Right lobe of liver (tissue), 6 donors: ENCODE measurements around the gene KIFC1. TPM values are rescaled to one million over a fixed set of nuclear protein-coding genes. Genes with fewer than 3 reads are reported as not detected.
A peak's percentile ranks its signal among the peaks of the same experiment; 100 is the strongest.
"Not testable (repeated sequence)": the region's sequence is repeated elsewhere in the genome, so short reads cannot be mapped to it uniquely, and the experiment has no call there.

ENCODE experiments used
- ATAC-seq, 4 donors: fragments of 200-7000 bp; cut with Tn5 transposase; one replicate each; pipeline ENCODE4 v1.9.1; 2020; ENCODE audit warnings: mild to moderate bottlenecking in 4 of 4, moderate library complexity in 4 of 4
- DNase-seq, 3 donors: peaks; one replicate each; pipeline ENCODE4 v3.0.0-alpha.2; 2020
- H3K27ac ChIP-seq, 3 donors: fragments of 200-600 bp; one replicate each; pipeline ENCODE4 v1.8.0; 2022
- H3K27me3 ChIP-seq, 2 donors: fragments of 200-600 bp; one replicate each; pipeline ENCODE4 v1.8.0; 2022
- H3K36me3 ChIP-seq, 4 donors: fragments of 200-600 bp; sonication (generic) in 1 of 4; one replicate each; pipeline versions ENCODE4 v1.5.1 to v1.8.0; 2017 to 2022; ENCODE audit warnings: control low read depth in 1 of 4
- H3K4me1 ChIP-seq, 4 donors: fragments of 200-600 bp; sonication (generic) in 1 of 4; one replicate each; pipeline versions ENCODE4 v1.5.1 to v1.8.0; 2017 to 2022; ENCODE audit warnings: control low read depth in 1 of 4
- H3K4me3 ChIP-seq, 3 donors: fragments of 200-600 bp; one replicate each; pipeline ENCODE4 v1.8.0; 2022
- H3K9me3 ChIP-seq, 4 donors: fragments of 200-600 bp; sonication (generic) in 1 of 4; one replicate each; pipeline versions ENCODE4 v1.5.1 to v1.8.0; 2017 to 2022; ENCODE audit warnings: control low read depth in 1 of 4
- POLR2A ChIP-seq: fragments of 450-650 bp; IDR thresholded peaks from one replicate; pipeline ENCODE4 v1.6.1; 2017; ENCODE audit warnings: antibody characterized with exemption, mild to moderate bottlenecking
- WGBS: methylation state at CpG from one replicate; pipeline ENCODE4 v1.1.6; 2018; ENCODE audit warnings: low coverage, low lambda C conversion rate; ENCODE audit not compliant: insufficient coverage; ENCODE audit errors: missing lambda C conversion rate; 5-methylcytosine and 5-hydroxymethylcytosine counted together
- intact Hi-C, 2 donors: fragments of 100-400 bp; cut with DNase I; formaldehyde crosslinking; loops; one replicate each; pipeline versions ENCODE4 v1.11.2 to v1.14.1; 2022
- total RNA-seq, 6 experiments: library from RNA; depleted of rRNA in 2 of 6; stranded (reverse); fragments of >200 nt in 2 of 6; fragmentation: NEBNext Ultra II Directional in 3 of 6; extraction: Animal tissue kit (Norgen Biotek cat#: 25700) in 3 of 6; gene quantifications; one replicate each; pipeline versions ENCODE4 v1.1.0 to v1.2.4, GENCODE V29; 2016 to 2023
- TF ChIP-seq, protein P1 (sequence below), 4 donors: fragments of 200-600 bp in 3 of 4; fragments of 450-650 bp in 1 of 4; IDR thresholded peaks; one replicate each; pipeline versions ENCODE4 v1.5.1 to v1.8.0; 2016 to 2022; ENCODE audit warnings: antibody characterized with exemption in 4 of 4, mild to moderate bottlenecking in 2 of 4
- donor health status: DM: no; HTN: yes; CAD: no.
- donor health status: DM: no; HTN: no; CAD: no.
- donor health status: DM: no; HTN: no; CAD: no.
- donor health status: DM: no; HTN: yes; CAD: no.
- donor health status: DM: no; HTN: yes; CAD: no.

KIFC1 gene
- total RNA-seq, 6 experiments from 2014 or later: 0.29 to 4.4 (median 1.3) TPM; not detected in 1

DNA sequence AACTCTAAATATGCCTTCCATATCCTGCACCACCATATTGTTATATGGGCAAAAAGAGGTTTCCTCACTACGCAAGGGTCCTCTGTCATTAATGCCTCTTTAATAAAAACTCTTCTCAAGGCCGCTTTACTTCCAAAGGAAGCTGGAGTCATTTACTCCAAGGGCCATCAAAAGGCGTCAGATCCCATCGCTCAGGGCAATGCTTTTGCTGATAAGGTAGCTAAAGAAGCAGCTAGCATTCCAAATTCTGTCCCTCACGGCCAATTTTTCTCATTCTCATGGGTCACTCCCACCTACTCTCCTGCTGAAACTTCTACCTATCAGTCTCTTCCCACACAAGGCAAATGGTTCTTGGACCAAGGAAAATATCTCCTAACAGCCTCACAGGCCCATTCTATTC, 43.8 kb upstream of the KIFC1 start:
- Histone ChIP-seq H3K27ac (no peak overlapping the region), H3K27me3 (no peaks in the 10 kb centered on the region), H3K4me1 (no peaks in the 10 kb centered on the region), H3K4me3 (no peak overlapping the region), H3K9me3 (no peaks in the 10 kb centered on the region), H3K36me3 (no peaks in the 10 kb centered on the region)
- ATAC-seq: no peak
- 89% methylated on average over 4 of the region's 5 CpGs for WGBS
- TF ChIP-seq, protein P1, sequence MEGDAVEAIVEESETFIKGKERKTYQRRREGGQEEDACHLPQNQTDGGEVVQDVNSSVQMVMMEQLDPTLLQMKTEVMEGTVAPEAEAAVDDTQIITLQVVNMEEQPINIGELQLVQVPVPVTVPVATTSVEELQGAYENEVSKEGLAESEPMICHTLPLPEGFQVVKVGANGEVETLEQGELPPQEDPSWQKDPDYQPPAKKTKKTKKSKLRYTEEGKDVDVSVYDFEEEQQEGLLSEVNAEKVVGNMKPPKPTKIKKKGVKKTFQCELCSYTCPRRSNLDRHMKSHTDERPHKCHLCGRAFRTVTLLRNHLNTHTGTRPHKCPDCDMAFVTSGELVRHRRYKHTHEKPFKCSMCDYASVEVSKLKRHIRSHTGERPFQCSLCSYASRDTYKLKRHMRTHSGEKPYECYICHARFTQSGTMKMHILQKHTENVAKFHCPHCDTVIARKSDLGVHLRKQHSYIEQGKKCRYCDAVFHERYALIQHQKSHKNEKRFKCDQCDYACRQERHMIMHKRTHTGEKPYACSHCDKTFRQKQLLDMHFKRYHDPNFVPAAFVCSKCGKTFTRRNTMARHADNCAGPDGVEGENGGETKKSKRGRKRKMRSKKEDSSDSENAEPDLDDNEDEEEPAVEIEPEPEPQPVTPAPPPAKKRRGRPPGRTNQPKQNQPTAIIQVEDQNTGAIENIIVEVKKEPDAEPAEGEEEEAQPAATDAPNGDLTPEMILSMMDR (IDR thresholded peaks at IDR 0.05): no peak
- TF ChIP-seq POLR2A: no peak
- intact Hi-C loops: no loop called here
- DNase-seq: no peak

DNA sequence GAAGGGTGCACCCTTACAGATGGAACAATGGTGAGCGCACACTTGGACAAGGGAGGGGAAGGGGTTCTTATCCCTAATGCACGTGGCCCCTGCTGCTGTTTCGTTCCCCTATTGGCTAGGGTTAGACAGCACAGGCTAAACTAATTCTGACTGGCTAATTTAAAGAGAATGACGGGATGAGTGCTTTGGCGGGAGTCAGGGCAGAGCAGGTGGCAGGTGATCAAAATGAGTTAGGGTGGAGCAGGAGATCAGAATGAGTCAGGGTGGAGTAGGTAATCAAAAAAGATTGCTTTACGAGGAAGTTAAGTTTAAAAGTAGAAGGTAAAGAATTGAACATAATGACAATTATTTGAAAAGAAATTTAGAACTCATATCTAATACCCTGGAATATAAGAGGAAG, 35.8 kb upstream of the KIFC1 start:
- H3K36me3 ChIP-seq, H3K4me3 ChIP-seq, H3K27me3 ChIP-seq, H3K4me1 ChIP-seq, ATAC-seq, DNase-seq, H3K27ac ChIP-seq, H3K9me3 ChIP-seq, intact Hi-C loops: not testable (repeated sequence)
- WGBS: 83% methylated on average over 6 of the region's 6 CpGs

DNA sequence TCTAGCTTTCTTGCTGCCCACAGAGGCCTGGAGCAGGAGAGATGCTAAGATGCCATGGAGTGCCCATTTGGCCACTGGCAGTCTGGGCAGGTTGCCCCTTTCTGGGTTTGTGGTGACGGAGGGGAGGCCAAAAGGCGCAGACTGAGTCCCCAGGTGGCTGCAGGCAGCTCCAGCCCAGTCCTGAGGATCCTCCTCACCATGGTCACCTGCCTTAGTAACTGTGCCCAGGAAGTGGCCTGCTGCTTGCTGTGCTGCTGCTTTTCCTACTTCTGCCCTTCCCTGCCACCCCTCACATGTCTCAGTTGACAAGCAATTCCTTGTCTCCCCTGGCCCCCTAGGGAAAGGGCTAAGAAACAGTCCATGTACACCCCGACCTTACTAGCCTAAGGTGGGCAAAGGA, 35.3 kb upstream of the KIFC1 start:
- no peaks in the 10 kb centered on the region for H3K4me1 ChIP-seq
- intact Hi-C loops: no loop called here
- no peaks in the 10 kb centered on the region for H3K9me3 ChIP-seq
- no peak for TF ChIP-seq POLR2A
- no peak overlapping the region for H3K4me3 ChIP-seq
- no peaks in the 10 kb centered on the region for H3K27me3 ChIP-seq
- DNase-seq: no peak
- 75% methylated on average over 1 of the region's 3 CpGs for WGBS
- no peak overlapping the region for H3K27ac ChIP-seq
- no peaks in the 10 kb centered on the region for H3K36me3 ChIP-seq
- no peak for ATAC-seq

DNA sequence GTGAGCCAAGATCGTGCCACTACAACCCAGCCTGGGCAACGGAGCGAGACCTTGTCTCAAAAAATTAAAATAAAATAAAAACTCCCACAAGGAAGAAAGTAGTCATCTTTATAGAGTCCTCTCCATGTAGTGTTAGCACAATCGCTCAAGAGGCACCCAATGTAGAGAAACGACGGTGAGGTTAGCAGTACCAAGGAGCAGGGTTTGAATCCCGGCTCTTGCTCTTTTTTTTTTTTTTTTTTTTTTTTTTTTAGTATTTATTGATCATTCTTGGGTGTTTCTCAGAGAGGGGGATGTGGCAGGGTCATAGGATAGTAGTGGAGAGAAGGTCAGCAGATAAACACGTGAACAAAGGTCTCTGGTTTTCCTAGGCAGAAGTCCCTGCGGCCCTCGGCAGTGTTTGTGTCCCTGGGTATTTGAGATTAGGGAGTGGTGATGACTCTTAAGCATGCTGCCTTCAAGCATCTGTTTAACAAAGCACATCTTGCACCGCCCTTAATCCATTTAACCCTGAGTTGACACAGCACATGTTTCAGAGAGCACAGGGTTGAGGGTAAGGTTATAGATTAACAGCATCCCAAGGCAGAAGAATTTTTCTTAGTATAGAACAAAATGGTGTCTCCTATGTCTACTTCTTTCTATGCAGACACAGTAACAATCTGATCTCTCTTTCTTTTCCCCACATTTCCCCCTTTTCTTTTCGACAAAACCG, 34.3 kb upstream of the KIFC1 start:
- ATAC-seq, H3K4me3 ChIP-seq, H3K4me1 ChIP-seq, H3K27ac ChIP-seq, DNase-seq, H3K9me3 ChIP-seq, H3K36me3 ChIP-seq, H3K27me3 ChIP-seq, intact Hi-C loops: not testable (repeated sequence)
- WGBS: 41% methylated on average over 8 of the region's 13 CpGs

DNA sequence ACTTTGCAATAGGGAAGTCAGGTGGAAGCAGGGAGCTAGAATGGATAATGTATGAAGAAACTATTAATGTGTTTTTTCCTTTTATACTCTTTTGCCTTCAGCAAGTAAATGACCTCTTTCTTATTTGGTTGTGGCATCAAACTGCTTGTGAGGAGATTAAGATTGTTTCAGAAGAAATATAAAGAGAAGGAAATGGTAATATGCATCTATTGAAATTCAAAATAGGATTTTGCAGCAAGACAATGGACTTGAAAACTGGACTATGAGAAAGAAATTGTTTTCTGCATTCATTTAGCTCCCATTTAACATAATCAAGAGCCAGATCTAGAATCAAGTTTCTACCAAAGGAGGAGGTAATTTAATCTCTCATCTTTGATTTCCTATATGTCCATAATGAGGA, 32.3 kb upstream of the KIFC1 start:
- no peak for ATAC-seq
- Histone ChIP-seq H3K27ac (no peak overlapping the region), H3K9me3 (no peaks in the 10 kb centered on the region), H3K27me3 (no peaks in the 10 kb centered on the region), H3K4me3 (no peak overlapping the region), H3K36me3 (no peaks in the 10 kb centered on the region), H3K4me1 (no peaks in the 10 kb centered on the region)
- no peak for TF ChIP-seq POLR2A
- TF ChIP-seq, protein P1 (IDR thresholded peaks at IDR 0.05): no peak
- no peak for DNase-seq
- intact Hi-C loops: no loop called here

DNA sequence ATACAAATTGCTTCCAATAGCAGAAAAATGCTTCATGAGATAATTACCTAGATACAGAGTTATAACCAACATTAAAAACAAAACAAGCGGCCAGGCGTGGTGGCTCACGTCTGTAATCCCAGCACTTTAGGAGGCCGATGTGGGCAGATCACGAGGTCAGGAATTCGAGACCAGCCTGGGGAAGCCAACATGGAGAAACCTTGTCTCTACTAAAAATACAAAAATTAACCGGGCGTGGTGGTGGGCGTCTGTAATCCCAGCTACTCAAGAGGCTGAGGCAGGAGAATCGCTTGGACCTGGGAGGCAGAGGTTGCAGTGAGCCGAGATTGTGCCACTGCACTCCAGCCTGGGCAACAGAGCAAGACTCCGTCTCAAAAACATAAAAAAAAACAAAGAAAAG, 28.1 kb upstream of the KIFC1 start:
- 79% methylated on average over 11 of the region's 12 CpGs for WGBS
- H3K27me3 ChIP-seq, intact Hi-C loops: not testable (repeated sequence)

DNA sequence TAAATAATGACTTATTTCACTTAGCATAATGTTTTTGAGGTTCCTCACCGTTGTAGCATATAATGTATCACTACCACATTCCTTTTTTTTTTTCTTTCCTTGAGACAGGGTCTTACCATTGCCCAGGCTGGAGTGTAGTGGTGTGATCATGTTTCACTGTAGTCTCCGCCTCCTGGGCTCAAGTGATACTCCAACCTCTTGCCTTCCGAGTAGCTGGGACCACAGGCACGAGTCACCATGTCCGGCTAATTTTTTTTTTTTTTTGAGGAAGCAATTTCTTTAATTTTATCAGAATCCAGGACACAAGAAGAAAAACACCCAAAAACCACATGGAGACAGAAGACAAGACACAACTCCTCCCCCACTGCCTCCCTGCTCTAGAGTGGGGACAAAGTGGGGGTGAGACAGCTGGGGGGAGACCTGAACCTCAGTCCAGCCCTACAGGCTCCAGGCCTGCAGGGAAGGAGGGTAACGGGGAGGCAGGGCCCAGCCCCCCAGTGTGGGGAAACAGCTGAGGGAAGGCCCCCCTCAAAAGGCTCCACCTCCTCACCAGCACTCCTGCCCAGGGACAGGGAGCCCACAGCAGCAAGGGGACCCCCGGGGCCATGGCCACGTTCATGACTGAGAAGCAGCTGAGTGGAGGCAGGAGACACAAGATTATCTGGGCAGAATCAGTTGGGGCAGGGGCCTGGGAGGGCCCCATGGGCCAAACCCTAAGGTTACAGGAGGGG, 27.0 kb upstream of the KIFC1 start:
- H3K9me3 ChIP-seq, intact Hi-C loops, H3K27me3 ChIP-seq, H3K4me3 ChIP-seq, H3K36me3 ChIP-seq, DNase-seq, H3K4me1 ChIP-seq, H3K27ac ChIP-seq: not testable (repeated sequence)
- peak in 1 of 4 donors; percentile 34 for ATAC-seq
- 38% methylated on average over 5 of the region's 8 CpGs for WGBS

More for the DNA sequence above, 28.1 kb upstream of the KIFC1 start:
- H3K36me3 ChIP-seq, ATAC-seq, H3K4me1 ChIP-seq, H3K27ac ChIP-seq, H3K9me3 ChIP-seq, DNase-seq, H3K4me3 ChIP-seq: not testable (repeated sequence)

DNA sequence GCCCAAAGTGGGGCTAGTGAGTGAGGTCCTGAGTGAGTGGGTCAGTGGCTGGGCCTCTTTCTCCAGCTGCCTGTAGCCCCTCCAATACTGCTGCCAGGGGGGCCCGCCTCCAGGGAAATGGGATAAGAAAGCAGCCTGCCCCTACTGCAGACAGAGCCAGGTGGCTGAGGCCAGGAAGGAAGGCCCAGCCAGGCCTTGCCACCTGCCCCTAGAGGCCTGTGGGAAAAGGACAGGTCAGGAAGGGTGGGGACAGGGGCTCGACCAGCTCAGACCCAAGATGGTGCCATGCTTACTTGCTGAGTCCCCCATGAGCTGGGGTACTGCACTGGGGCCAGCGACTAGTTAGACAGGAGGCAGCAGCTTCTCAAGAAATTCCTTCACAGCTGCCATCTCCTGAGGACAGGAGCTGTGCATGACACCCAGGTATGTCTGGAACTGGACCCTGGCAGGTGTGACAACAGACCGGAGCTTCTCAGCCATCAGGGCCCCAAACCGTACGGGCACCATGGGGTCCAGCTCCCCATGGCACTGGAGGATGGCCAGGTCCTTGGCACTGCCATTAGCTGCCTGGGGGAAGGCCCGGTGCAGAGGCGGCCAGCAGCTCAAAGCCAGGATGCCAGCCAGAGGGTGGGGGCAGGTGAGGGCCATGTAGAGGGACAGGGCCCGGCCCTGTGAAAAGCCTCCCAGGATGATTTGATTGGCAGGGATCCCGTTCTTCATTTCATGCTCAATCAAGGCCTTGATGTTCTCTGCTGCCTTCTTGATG, 26.2 kb upstream of the KIFC1 start:
- WGBS: 93% methylated on average over 2 of the region's 10 CpGs
- intact Hi-C loops, H3K36me3 ChIP-seq, DNase-seq, H3K27ac ChIP-seq, H3K27me3 ChIP-seq, H3K4me1 ChIP-seq, H3K4me3 ChIP-seq, H3K9me3 ChIP-seq: not testable (repeated sequence)
- ATAC-seq: peak in 1 of 4 donors; percentile 22
